ENCODE results near the gene MINK1. TPM values are rescaled to one million over a fixed set of nuclear protein-coding genes. Genes with fewer than 3 reads are reported as not detected.

MINK1 gene
- total and polyA plus RNA-seq, 2 of the 13 experiments (the other 11 are each of a cell fraction or from before 2014, with no cell fraction given): 17.2 to 63.9 TPM

DNA sequence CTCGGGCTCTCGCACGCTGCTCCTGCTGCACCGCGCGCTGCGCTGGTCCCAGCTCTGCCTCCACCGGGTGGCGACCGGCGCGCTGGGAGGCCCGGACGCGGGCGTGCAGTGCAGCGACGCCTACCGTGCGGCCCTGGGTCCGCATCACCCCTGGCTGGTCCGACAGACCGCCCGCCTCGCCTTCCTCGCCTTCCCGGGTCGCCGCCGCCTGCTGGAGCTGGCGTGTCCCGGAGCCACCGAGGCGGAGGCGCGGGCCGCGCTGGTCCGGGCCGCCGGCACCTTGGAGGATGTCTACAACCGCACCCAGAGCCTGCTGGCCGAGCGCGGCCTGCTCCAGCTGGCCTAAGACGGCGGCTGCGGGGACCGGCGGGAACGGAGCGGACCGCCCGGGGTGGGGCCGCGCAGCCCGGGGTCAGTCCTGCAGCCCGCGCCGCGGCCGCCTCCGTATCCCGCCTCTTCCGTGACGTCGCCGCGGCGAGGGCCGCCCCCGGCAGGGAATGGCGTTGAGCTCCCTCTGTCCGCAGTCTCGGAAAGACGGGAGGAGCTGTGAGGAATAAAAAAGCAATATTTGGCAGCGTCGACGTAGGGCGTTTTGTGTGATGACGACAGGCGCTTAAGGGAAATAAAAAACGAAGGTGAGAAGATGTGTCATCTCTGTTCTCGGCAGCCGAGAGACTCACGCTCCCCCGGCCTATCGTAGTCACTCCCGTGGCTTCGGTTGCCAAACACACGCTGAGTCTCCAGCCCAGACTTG, 43.0 kb upstream of the MINK1 start (continued):
- TF ChIP-seq, protein P1, sequence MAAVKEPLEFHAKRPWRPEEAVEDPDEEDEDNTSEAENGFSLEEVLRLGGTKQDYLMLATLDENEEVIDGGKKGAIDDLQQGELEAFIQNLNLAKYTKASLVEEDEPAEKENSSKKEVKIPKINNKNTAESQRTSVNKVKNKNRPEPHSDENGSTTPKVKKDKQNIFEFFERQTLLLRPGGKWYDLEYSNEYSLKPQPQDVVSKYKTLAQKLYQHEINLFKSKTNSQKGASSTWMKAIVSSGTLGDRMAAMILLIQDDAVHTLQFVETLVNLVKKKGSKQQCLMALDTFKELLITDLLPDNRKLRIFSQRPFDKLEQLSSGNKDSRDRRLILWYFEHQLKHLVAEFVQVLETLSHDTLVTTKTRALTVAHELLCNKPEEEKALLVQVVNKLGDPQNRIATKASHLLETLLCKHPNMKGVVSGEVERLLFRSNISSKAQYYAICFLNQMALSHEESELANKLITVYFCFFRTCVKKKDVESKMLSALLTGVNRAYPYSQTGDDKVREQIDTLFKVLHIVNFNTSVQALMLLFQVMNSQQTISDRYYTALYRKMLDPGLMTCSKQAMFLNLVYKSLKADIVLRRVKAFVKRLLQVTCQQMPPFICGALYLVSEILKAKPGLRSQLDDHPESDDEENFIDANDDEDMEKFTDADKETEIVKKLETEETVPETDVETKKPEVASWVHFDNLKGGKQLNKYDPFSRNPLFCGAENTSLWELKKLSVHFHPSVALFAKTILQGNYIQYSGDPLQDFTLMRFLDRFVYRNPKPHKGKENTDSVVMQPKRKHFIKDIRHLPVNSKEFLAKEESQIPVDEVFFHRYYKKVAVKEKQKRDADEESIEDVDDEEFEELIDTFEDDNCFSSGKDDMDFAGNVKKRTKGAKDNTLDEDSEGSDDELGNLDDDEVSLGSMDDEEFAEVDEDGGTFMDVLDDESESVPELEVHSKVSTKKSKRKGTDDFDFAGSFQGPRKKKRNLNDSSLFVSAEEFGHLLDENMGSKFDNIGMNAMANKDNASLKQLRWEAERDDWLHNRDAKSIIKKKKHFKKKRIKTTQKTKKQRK (IDR thresholded peaks at IDR 0.05; ENCODE audit: low read length): no peak
- TF ChIP-seq SATB2 (CRISPR knock-in tag; IDR thresholded peaks at IDR 0.05) (no peak), RFXANK (CRISPR knock-in tag; IDR thresholded peaks at IDR 0.05) (0 out of 2 replicates have a peak, but pooled peaks have one; percentile 44), NFATC3 (CRISPR knock-in tag; IDR thresholded peaks at IDR 0.05) (no peak), SMAD3 (CRISPR knock-in tag; IDR thresholded peaks at IDR 0.05) (no peak), YEATS4 (CRISPR knock-in tag; IDR thresholded peaks at IDR 0.05; ENCODE audit: borderline replicate concordance) (peak; percentile 80), PCBP1 (IDR thresholded peaks at IDR 0.05; ENCODE audit: borderline replicate concordance, low read depth, low read length) (no peak), TOPORS (CRISPR knock-in tag; IDR thresholded peaks at IDR 0.05) (0 out of 2 replicates have a peak, but pooled peaks have one; percentile 71), ZNF326 (CRISPR knock-in tag; IDR thresholded peaks at IDR 0.05; ENCODE audit: borderline replicate concordance) (no peak), TRIM22 (IDR thresholded peaks at IDR 0.05) (no peak), AHDC1 (CRISPR knock-in tag; IDR thresholded peaks at IDR 0.05; ENCODE audit: borderline replicate concordance) (no peak), ZFP82 (CRISPR knock-in tag; IDR thresholded peaks at IDR 0.05; ENCODE audit: borderline replicate concordance) (no peak), ZFP36L1 (CRISPR knock-in tag; IDR thresholded peaks at IDR 0.05) (no peak), ZNF740 (CRISPR knock-in tag; IDR thresholded peaks at IDR 0.05) (no peak; the same call in 1 of the 2 replicates), ZNF572 (CRISPR knock-in tag; IDR thresholded peaks at IDR 0.05) (no peak), NR2F1 (CRISPR knock-in tag; IDR thresholded peaks at IDR 0.05) (no peak), HDAC6 (IDR thresholded peaks at IDR 0.05; ENCODE audit: low read depth, low read length) (no peak)
- TF ChIP-seq, protein P2, sequence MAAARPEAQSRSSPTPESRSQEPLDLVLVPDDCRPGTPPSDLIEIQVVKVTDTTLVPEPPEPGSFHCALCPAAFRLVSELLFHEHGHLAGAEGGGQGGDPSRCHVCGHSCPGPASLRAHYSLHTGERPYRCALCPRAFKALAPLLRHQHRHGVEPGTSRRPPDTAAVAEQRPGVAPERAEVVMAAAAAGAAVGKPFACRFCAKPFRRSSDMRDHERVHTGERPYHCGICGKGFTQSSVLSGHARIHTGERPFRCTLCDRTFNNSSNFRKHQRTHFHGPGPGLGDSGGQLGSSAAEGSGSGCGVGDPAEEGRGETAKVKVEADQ (CRISPR knock-in tag; IDR thresholded peaks at IDR 0.05; ENCODE audit: borderline replicate concordance): no peak
